Measurements from ENCODE around the gene PPP1R14B. TPM values are rescaled to one million over a fixed set of nuclear protein-coding genes. Genes with fewer than 3 reads are reported as not detected.

PPP1R14B gene
- total RNA-seq, 1 experiment from 2014 or later = 435 TPM

GRCh38 chr11:64230985-64231365, 15.8 kb downstream of the PPP1R14B start:
- TF ChIP-seq EZH2 (IDR thresholded peaks at IDR 0.05; ENCODE audit: low read depth) (no peak), CTCF (conservative IDR thresholded peaks at IDR 0.05) (no peak)
- Histone ChIP-seq H3K79me2 (ENCODE audit: low read depth) (peaks cover 32% of the 10 kb centered on the region), H3K9me3 (ENCODE audit: insufficient read depth, low read depth) (no peaks in the 10 kb centered on the region), H4K20me1 (ENCODE audit: insufficient read depth) (peaks cover 14% of the 10 kb centered on the region), H3K4me2 (peak overlapping the region; percentile 76), H3K4me3 (peak overlapping the region; percentile 81), H3K27me3 (ENCODE audit: insufficient read depth, low read depth) (no peaks in the 10 kb centered on the region), H3K9me2 (ENCODE audit: insufficient read depth) (no peaks in the 10 kb centered on the region), H3K27ac (no peak overlapping the region), H2AFZ (peak overlapping the region; percentile 80), H3F3A (ENCODE audit: insufficient read depth, low read depth) (peaks cover 24% of the 10 kb centered on the region), H3K36me3 (ENCODE audit: low read depth) (no peaks in the 10 kb centered on the region), H3K4me1 (replicated peaks; ENCODE audit: insufficient read depth) (peaks cover 35% of the 10 kb centered on the region)
- DNase-seq = no peak
- BruUV-seq (replicated peaks) = no TSS peak
- ChIA-PET POLR2A (ENCODE audit: unreplicated experiment) (no interaction called here), CTCF (interaction anchor here (0.5 kb wide), 1 partner anchor 71 kb away, joined by 8 read pairs; no protein-coding TSS in a partner anchor)
- intact Hi-C loops (cut with micrococcal nuclease; ENCODE audit: unreplicated experiment) = loop anchor here (1.0 to 5.0 kb wide), 2 partner anchors 9 to 44 kb away; partner anchors contain the start of gene STIP1

- Histone ChIP-seq H3K4me1 (replicated peaks; ENCODE audit: insufficient read depth) (peaks cover 31% of the 10 kb centered on the region), H3K9me2 (ENCODE audit: insufficient read depth) (no peaks in the 10 kb centered on the region), H3K27me3 (ENCODE audit: insufficient read depth, low read depth) (no peaks in the 10 kb centered on the region), H3K9me3 (ENCODE audit: insufficient read depth, low read depth) (no peaks in the 10 kb centered on the region), H2AFZ (peak within 1 kb of the TSS; percentile 80), H3K4me2 (peak within 1 kb of the TSS; percentile 76), H3K4me3 (peak within 1 kb of the TSS; percentile 81), H4K20me1 (ENCODE audit: insufficient read depth) (peaks cover 8% of the 10 kb centered on the region), H3K79me2 (ENCODE audit: low read depth) (peaks cover 31% of the 10 kb centered on the region), H3K36me3 (ENCODE audit: low read depth) (no peaks in the 10 kb centered on the region), H3F3A (ENCODE audit: insufficient read depth, low read depth) (peaks cover 24% of the 10 kb centered on the region), H3K27ac (no peak within 1 kb of the TSS)
- peak; percentile 89 to 96 for DNase-seq
- intact Hi-C loops (cut with micrococcal nuclease; ENCODE audit: unreplicated experiment) = loop anchor here (1.0 to 5.0 kb wide), 2 partner anchors 10 to 43 kb away; partner anchors contain the start of gene STIP1
- POLR2A ChIA-PET (ENCODE audit: unreplicated experiment) = no interaction called here
- CTCF ChIA-PET = interaction anchor here (0.5 kb wide), 1 partner anchor 71 kb away, joined by 8 read pairs; no protein-coding TSS in a partner anchor
- BruUV-seq (replicated peaks) = no TSS peak
- no peak for TF ChIP-seq EZH2 (IDR thresholded peaks at IDR 0.05; ENCODE audit: low read depth)
- no peak for TF ChIP-seq CTCF (conservative IDR thresholded peaks at IDR 0.05)
Measured at GRCh38 chr11:64230171-64230984, 16.4 kb downstream of the PPP1R14B start, which contains the start of gene DNAJC4. Gene DNAJC4, plus strand, starts transcription at chr11:64230548. Its CDS starts 307 bp downstream, at chr11:64230855.

- no peak for DNase-seq
- H3K9me2 ChIP-seq (ENCODE audit: insufficient read depth) = no peaks in the 10 kb centered on the region
- no TSS peak for BruUV-seq (replicated peaks)
- H3K36me3 ChIP-seq (ENCODE audit: low read depth) = no peaks in the 10 kb centered on the region
- CTCF ChIA-PET = no interaction called here
- H3K27me3 ChIP-seq (ENCODE audit: insufficient read depth, low read depth) = no peaks in the 10 kb centered on the region
- peak overlapping the region; percentile 76 for H3K4me2 ChIP-seq
- POLR2A ChIA-PET (ENCODE audit: unreplicated experiment) = no interaction called here
- H3K4me3 ChIP-seq = peak overlapping the region; percentile 81
- peaks cover 33% of the 10 kb centered on the region for H3K4me1 ChIP-seq (replicated peaks; ENCODE audit: insufficient read depth)
- peaks cover 33% of the 10 kb centered on the region for H3K79me2 ChIP-seq (ENCODE audit: low read depth)
- H3K27ac ChIP-seq = no peak overlapping the region
- no peak for TF ChIP-seq CTCF (conservative IDR thresholded peaks at IDR 0.05)
- no peak for TF ChIP-seq EZH2 (IDR thresholded peaks at IDR 0.05; ENCODE audit: low read depth)
- H4K20me1 ChIP-seq (ENCODE audit: insufficient read depth) = peaks cover 3% of the 10 kb centered on the region
- peaks cover 27% of the 10 kb centered on the region for H3F3A ChIP-seq (ENCODE audit: insufficient read depth, low read depth)
- intact Hi-C loops (cut with micrococcal nuclease; ENCODE audit: unreplicated experiment) = loop anchor here (1.0 to 5.0 kb wide), 2 partner anchors 11 to 42 kb away; partner anchors contain the start of gene STIP1
- peak overlapping the region; percentile 80; the same call in 1 of the 2 replicates for H2AFZ ChIP-seq
- no peaks in the 10 kb centered on the region for H3K9me3 ChIP-seq (ENCODE audit: insufficient read depth, low read depth)
Measured at GRCh38 chr11:64229744-64230170, 17.0 kb downstream of the PPP1R14B start.
